Gastrocnemius medialis (tissue), 4 donors: ENCODE results near the gene CMKLR1. TPM values are rescaled to one million over a fixed set of nuclear protein-coding genes. Genes with fewer than 3 reads are reported as not detected.

Experiments
- ATAC-seq, 2 donors: fragments of 150-250 bp; one replicate each; pipeline ENCODE4 v1.9.1; 2016
- DNase-seq, 2 donors: peaks; one replicate each; pipeline ENCODE4 v3.0.0-alpha.2; 2019
- H3K27ac ChIP-seq, 4 donors: fragments of 200-600 bp; sonication (generic); 1 replicate in 1 of 4; 2 replicates in 3 of 4; pipeline ENCODE4 v1.5.1; 2016 to 2018; ENCODE audit warnings: mild to moderate bottlenecking in 2 of 4, moderate library complexity in 1 of 4
- H3K27me3 ChIP-seq, 3 donors: fragments of 200-600 bp; sonication (generic) in 2 of 3; 1 replicate in 1 of 3; 2 replicates in 2 of 3; pipeline versions ENCODE4 v1.5.1 to v1.6.0; 2016 to 2019; ENCODE audit warnings: mild to moderate bottlenecking in 1 of 3, moderate library complexity in 1 of 3
- H3K36me3 ChIP-seq, 2 donors: fragments of 200-600 bp; sonication (generic) in 1 of 2; one replicate each; pipeline ENCODE4 v1.5.1; 2017 to 2018
- H3K4me1 ChIP-seq, 2 donors: fragments of 200-600 bp; sonication (generic) in 1 of 2; one replicate each; pipeline ENCODE4 v1.5.1; 2016 to 2017; ENCODE audit warnings: mild to moderate bottlenecking in 2 of 2
- H3K4me3 ChIP-seq, 4 donors: fragments of 200-600 bp; sonication (generic) in 3 of 4; 1 replicate in 1 of 4; 2 replicates in 3 of 4; pipeline ENCODE4 v1.5.1; 2016 to 2019; ENCODE audit warnings: mild to moderate bottlenecking in 2 of 4
- H3K9me3 ChIP-seq, 3 donors: fragments of 200-600 bp; sonication (generic) in 2 of 3; 1 replicate in 1 of 3; 2 replicates in 2 of 3; pipeline ENCODE4 v1.5.1; 2016 to 2019
- CTCF ChIP-seq, 5 experiments: fragments of 450-650 bp in 3 of 5; fragments of 200-600 bp in 2 of 5; sonication (generic) in 2 of 5; IDR thresholded peaks in 4 of 5; conservative IDR thresholded peaks in 1 of 5; 1 replicate in 4 of 5; 2 replicates in 1 of 5; pipeline ENCODE4 v1.5.1; 2016 to 2019; ENCODE audit warnings: antibody characterized with exemption in 5 of 5, mild to moderate bottlenecking in 3 of 5, moderate library complexity in 3 of 5
- POLR2A ChIP-seq, 2 donors: fragments of 450-650 bp; IDR thresholded peaks; one replicate each; pipeline ENCODE4 v1.6.1; 2017; ENCODE audit warnings: antibody characterized with exemption in 2 of 2, mild to moderate bottlenecking in 2 of 2, moderate library complexity in 2 of 2
- in situ Hi-C, 4 donors: fragments of 200-750 bp; cut with MboI; loops; one replicate each; pipeline versions ENCODE4 v1.15.0 to v1.8.0; 2017; ENCODE audit warnings: low sequenced_read_pairs in 4 of 4
- intact Hi-C: fragments of 100-400 bp; cut with DNase I; formaldehyde crosslinking; loops from one replicate; pipeline ENCODE4 v1.15.1; 2023; ENCODE audit warnings: low total_unique reads
- total RNA-seq, 4 donors: library from RNA; depleted of rRNA; stranded (reverse); fragments of >200 nt; gene quantifications; one replicate each; pipeline versions ENCODE4 v1.1.0 to v1.2.3, GENCODE V29; 2016

The CMKLR1 gene
- total RNA-seq, 4 donors from 2014 or later, result 2.5 to 5.6 (median 4.4) TPM

GRCh38 chr12:108333898-108334699 lies 5.0 kb downstream of the CMKLR1 start:
- Histone ChIP-seq H3K9me3 (no peaks in the 10 kb centered on the region), H3K36me3 (no peaks in the 10 kb centered on the region), H3K4me3 (no peak overlapping the region), H3K27ac (peak overlapping the region in 2 of 4 donors; percentile 37 to 52), H3K4me1 (peaks cover 0 to 5% of the 10 kb centered on the region in 2 donors), H3K27me3 (peaks cover 0 to 7% (median 0%) of the 10 kb centered on the region in 3 donors)
- no peak for TF ChIP-seq CTCF (IDR thresholded peaks at IDR 0.05 in 4 of 5, conservative IDR thresholded peaks at IDR 0.05 in 1 of 5)
- no peak for TF ChIP-seq POLR2A (IDR thresholded peaks at IDR 0.05)
- DNase-seq (peak in 1 of 2 donors; percentile 25), ATAC-seq (no peak)
- intact Hi-C loops (no loop called here), in situ Hi-C loops (no loop called here)

GRCh38 chr12:108332791-108333382 lies 6.2 kb downstream of the CMKLR1 start:
- Histone ChIP-seq H3K27me3 (peaks cover 0 to 4% (median 0%) of the 10 kb centered on the region in 3 donors), H3K4me3 (no peak overlapping the region), H3K36me3 (no peaks in the 10 kb centered on the region), H3K9me3 (no peaks in the 10 kb centered on the region), H3K27ac (peak overlapping the region in 3 of 4 donors; percentile 7 to 62 (median 49)), H3K4me1 (peaks cover 0 to 10% of the 10 kb centered on the region in 2 donors)
- TF ChIP-seq CTCF (IDR thresholded peaks at IDR 0.05 in 4 of 5, conservative IDR thresholded peaks at IDR 0.05 in 1 of 5), result no peak
- TF ChIP-seq POLR2A (IDR thresholded peaks at IDR 0.05), result no peak
- in situ Hi-C loops, result no loop called here
- peak in 1 of 2 donors; percentile 67 for ATAC-seq
- intact Hi-C loops, result no loop called here
- peak; percentile 47 to 68 for DNase-seq

- H3K4me1 ChIP-seq, result peaks cover 0 to 8% of the 10 kb centered on the region in 2 donors
- ATAC-seq, result peak; percentile 46 to 62
- intact Hi-C loops, result no loop called here
These were observed 10.7 kb downstream of the CMKLR1 start for GRCh38 chr12:108328420-108328819.

GRCh38 chr12:108327621-108328344 lies 11.3 kb downstream of the CMKLR1 start:
- no peaks in the 10 kb centered on the region for H3K27me3 ChIP-seq
- no peaks in the 10 kb centered on the region for H3K36me3 ChIP-seq
- H3K27ac ChIP-seq, result peak overlapping the region; percentile 7 to 62 (median 48)
- intact Hi-C loops (no loop called here), in situ Hi-C loops (no loop called here)
- DNase-seq (no peak), ATAC-seq (peak in 1 of 2 donors; percentile 40)
- H3K4me3 ChIP-seq, result no peak overlapping the region
- H3K4me1 ChIP-seq, result peaks cover 0 to 8% of the 10 kb centered on the region in 2 donors
- no peaks in the 10 kb centered on the region for H3K9me3 ChIP-seq
- no peak for TF ChIP-seq POLR2A (IDR thresholded peaks at IDR 0.05)
- TF ChIP-seq CTCF (IDR thresholded peaks at IDR 0.05 in 4 of 5, conservative IDR thresholded peaks at IDR 0.05 in 1 of 5), result no peak

More at GRCh38 chr12:108328420-108328819, 10.7 kb downstream of the CMKLR1 start:
- no peak for TF ChIP-seq POLR2A (IDR thresholded peaks at IDR 0.05)
- TF ChIP-seq CTCF (IDR thresholded peaks at IDR 0.05 in 4 of 5, conservative IDR thresholded peaks at IDR 0.05 in 1 of 5), result no peak
- Histone ChIP-seq H3K27ac (peak overlapping the region; percentile 7 to 62 (median 48)), H3K27me3 (no peaks in the 10 kb centered on the region), H3K36me3 (no peaks in the 10 kb centered on the region), H3K4me3 (no peak overlapping the region), H3K9me3 (no peaks in the 10 kb centered on the region)
- DNase-seq, result peak in 1 of 2 donors; percentile 52
- in situ Hi-C loops, result no loop called here
